Choroid plexus epithelial cell (primary cell): ENCODE data around the gene FARP1.
"Not testable (repeated sequence)": the region's sequence is repeated elsewhere in the genome, so short reads cannot be mapped to it uniquely, and the experiment has no call there.

Source experiments
- DNase-seq: peaks from one replicate; pipeline ENCODE4 v3.0.0-alpha.2; 2010; ENCODE audit warnings: low read depth
- H3K4me3 ChIP-seq: 2 replicates; pipeline ENCODE4 v1.5.1; 2011; ENCODE audit warnings: low read depth, mild to moderate bottlenecking, control low read depth, low read length, moderate library complexity
- TF ChIP-seq, protein P1 (sequence below): conservative IDR thresholded peaks from 2 replicates; pipeline ENCODE4 v1.5.1; 2011; ENCODE audit warnings: low read depth, mild to moderate bottlenecking, control low read depth, inconsistent platforms, low read length, moderate library complexity

The FARP1 gene

DNA sequence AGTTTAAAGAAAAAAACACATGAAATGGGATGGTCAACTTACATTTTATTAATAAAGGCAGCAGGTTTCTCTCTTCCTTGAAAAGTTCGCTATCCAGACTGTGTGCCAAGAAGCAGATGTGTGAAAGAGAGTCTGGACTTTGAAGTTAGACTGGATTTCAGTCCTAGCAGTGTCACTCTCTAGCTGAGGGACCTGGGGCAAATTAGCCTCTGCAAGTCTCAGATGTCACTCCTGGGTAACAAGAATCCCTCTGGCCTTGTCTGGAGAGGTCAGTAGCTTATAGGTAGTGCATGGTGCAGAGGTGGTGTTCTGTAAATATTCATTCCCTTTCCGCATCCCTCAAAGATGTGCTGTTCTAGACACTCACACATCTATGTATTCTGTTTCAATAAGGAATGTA is 221.8 kb downstream of the FARP1 start:
- TF ChIP-seq, protein P1, sequence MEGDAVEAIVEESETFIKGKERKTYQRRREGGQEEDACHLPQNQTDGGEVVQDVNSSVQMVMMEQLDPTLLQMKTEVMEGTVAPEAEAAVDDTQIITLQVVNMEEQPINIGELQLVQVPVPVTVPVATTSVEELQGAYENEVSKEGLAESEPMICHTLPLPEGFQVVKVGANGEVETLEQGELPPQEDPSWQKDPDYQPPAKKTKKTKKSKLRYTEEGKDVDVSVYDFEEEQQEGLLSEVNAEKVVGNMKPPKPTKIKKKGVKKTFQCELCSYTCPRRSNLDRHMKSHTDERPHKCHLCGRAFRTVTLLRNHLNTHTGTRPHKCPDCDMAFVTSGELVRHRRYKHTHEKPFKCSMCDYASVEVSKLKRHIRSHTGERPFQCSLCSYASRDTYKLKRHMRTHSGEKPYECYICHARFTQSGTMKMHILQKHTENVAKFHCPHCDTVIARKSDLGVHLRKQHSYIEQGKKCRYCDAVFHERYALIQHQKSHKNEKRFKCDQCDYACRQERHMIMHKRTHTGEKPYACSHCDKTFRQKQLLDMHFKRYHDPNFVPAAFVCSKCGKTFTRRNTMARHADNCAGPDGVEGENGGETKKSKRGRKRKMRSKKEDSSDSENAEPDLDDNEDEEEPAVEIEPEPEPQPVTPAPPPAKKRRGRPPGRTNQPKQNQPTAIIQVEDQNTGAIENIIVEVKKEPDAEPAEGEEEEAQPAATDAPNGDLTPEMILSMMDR = no peak
- DNase-seq = no peak
- H3K4me3 ChIP-seq = no peak overlapping the region

GRCh38 chr13:98365302-98365701 is 222.4 kb downstream of the FARP1 start:
- no peak for DNase-seq
- TF ChIP-seq, protein P1 = no peak
- H3K4me3 ChIP-seq = no peak overlapping the region

GRCh38 chr13:98366010-98366409 is 223.1 kb downstream of the FARP1 start:
- no peak overlapping the region for H3K4me3 ChIP-seq
- no peak for DNase-seq
- TF ChIP-seq, protein P1 = no peak

DNA sequence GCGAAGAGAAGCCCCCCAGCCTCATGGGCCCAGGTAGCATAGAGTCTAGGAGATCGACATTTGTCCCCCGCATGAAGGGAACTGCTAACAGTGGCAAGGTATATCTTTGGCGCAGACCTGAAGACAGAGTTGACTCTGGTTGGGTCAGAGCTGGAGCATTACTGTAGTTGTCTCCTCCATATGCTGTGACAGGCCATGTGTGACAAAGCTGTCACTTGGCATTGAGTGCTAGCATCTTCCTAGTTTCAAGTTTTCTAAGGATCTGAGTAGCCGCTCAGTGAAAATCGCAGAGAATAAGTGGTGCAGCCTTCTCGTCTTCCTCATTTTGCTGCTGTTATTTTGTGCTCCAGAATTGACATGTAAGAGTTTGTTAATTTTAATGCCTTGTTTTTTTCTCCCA is 223.5 kb downstream of the FARP1 start:
- TF ChIP-seq, protein P1 = no peak
- DNase-seq = no peak
- no peak overlapping the region for H3K4me3 ChIP-seq

DNA sequence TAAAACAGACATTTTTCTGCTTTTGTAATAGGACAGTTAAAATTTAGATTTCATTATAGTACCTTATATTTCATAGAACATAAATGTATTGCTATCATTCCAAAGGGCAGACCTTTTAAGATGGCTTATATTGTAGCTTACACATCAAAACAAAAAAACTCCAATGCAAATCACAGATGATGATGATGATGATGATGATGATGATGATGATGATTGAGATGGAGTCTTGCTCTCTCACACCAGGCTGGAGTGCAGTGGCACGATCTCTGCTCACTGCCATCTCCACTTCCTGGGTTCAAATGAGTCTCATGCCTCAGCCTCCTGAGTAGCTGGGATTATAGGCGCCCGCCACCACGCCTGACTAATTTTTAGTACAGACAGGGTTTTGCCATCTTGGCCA is 224.1 kb downstream of the FARP1 start:
- TF ChIP-seq, protein P1 = no peak
- H3K4me3 ChIP-seq = no peak overlapping the region
- no peak for DNase-seq

DNA sequence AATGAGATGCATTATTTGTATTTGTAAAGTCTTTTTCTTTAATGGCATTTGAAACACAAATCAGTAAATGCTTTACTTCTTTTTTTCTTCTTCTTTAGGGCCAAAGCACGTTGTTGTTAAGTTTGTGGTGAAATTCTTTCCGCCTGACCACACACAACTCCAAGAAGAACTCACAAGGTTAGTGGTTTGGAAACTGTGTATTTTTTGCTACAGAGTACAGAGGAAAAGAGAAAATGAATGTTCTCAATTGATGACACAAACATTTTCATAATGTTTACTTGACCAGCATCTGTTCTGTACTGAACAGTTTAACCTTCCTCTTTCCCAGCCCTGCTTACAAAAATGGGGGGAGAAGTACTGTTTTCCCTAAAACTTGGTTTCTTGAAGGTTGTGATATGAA is 225.1 kb downstream of the FARP1 start:
- TF ChIP-seq, protein P1 = no peak
- H3K4me3 ChIP-seq = no peak overlapping the region
- peak; percentile 70 for DNase-seq

DNA sequence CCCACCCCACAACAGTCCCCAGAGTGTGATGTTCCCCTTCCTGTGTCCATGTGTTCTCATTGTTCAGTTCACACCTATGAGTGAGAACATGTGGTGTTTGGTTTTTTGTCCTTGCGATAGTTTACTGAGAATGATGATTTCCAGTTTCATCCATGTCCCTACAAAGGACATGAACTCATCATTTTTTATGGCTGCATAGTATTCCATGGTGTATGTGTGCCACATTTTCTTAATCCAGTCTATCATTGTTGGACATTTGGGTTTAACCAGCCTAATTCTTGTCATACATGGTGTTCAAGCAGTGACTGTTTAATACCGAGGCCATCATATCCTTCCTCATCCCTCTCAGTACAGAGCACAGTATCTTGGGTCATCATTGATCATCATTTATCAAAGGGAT is 226.6 kb downstream of the FARP1 start:
- not testable (repeated sequence) for H3K4me3 ChIP-seq, DNase-seq

- H3K4me3 ChIP-seq = no peak overlapping the region
- no peak for DNase-seq
- TF ChIP-seq, protein P1 = no peak
These were observed 227.4 kb downstream of the FARP1 start for GRCh38 chr13:98370261-98370660.
